Measurements from ENCODE around the gene SHROOM4.

Gene SHROOM4

DNA sequence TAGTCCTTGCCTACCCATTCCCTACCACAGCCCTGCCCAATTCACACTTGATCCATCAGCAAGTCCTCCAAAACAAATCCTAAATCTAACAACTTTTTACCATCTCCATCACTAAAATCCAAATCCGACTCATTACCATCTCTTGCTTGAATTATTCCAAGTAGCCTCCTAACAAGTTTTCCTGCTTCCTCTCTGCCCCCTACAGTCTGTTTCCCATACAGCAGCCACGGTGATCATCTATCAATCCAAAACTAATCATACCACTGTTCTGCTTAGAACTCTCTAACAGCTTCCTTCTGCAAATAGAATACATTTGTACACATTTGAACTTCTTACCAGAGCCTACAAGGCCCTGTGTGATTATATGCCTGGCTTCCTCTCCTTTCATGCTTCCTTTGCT, 133.0 kb downstream of the SHROOM4 start:
- TF ChIP-seq, protein P1, sequence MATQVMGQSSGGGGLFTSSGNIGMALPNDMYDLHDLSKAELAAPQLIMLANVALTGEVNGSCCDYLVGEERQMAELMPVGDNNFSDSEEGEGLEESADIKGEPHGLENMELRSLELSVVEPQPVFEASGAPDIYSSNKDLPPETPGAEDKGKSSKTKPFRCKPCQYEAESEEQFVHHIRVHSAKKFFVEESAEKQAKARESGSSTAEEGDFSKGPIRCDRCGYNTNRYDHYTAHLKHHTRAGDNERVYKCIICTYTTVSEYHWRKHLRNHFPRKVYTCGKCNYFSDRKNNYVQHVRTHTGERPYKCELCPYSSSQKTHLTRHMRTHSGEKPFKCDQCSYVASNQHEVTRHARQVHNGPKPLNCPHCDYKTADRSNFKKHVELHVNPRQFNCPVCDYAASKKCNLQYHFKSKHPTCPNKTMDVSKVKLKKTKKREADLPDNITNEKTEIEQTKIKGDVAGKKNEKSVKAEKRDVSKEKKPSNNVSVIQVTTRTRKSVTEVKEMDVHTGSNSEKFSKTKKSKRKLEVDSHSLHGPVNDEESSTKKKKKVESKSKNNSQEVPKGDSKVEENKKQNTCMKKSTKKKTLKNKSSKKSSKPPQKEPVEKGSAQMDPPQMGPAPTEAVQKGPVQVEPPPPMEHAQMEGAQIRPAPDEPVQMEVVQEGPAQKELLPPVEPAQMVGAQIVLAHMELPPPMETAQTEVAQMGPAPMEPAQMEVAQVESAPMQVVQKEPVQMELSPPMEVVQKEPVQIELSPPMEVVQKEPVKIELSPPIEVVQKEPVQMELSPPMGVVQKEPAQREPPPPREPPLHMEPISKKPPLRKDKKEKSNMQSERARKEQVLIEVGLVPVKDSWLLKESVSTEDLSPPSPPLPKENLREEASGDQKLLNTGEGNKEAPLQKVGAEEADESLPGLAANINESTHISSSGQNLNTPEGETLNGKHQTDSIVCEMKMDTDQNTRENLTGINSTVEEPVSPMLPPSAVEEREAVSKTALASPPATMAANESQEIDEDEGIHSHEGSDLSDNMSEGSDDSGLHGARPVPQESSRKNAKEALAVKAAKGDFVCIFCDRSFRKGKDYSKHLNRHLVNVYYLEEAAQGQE (IDR thresholded peaks at IDR 0.05; ENCODE audit: insufficient read depth in 1 of 2, low read depth in 2 of 2, low read length in 2 of 2), result no peak
- no peak for TF ChIP-seq FOXP2 (optimal IDR thresholded peaks at IDR 0.05; ENCODE audit: borderline replicate concordance, extremely low read depth, extremely low read length, insufficient read depth)
- no peak for TF ChIP-seq SIN3A (IDR thresholded peaks at IDR 0.05; ENCODE audit: borderline replicate concordance, insufficient read depth, low read length)
- TF ChIP-seq POLR2AphosphoS5 (IDR thresholded peaks at IDR 0.05; ENCODE audit: low read depth, low read length), result no peak
- no peak for TF ChIP-seq TAF1 (IDR thresholded peaks at IDR 0.05; ENCODE audit: borderline replicate concordance, insufficient read depth, low read length)

DNA sequence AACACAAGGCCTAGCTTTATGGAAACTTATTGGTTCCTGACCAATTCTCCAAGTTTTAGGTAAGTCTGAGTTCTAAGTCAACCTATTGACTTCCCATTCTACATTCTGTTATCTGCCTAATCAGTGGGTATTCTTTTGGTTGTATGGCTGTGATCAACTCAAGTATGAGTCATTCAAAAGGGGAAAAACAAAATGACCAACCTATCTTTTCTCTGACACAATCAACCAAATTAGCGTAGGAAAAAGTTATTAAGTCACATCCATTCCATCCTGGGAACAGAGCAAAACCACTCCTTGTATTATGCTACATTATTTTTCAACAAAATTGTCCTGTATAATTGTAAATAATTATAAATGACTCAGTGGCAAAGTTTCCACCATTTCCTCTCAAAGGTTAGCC, 136.2 kb downstream of the SHROOM4 start:
- no peak for TF ChIP-seq POLR2AphosphoS5 (IDR thresholded peaks at IDR 0.05; ENCODE audit: low read depth, low read length)
- TF ChIP-seq, protein P1 (IDR thresholded peaks at IDR 0.05; ENCODE audit: insufficient read depth in 1 of 2, low read depth in 2 of 2, low read length in 2 of 2), result no peak
- TF ChIP-seq TAF1 (IDR thresholded peaks at IDR 0.05; ENCODE audit: borderline replicate concordance, insufficient read depth, low read length), result no peak
- TF ChIP-seq SIN3A (IDR thresholded peaks at IDR 0.05; ENCODE audit: borderline replicate concordance, insufficient read depth, low read length), result no peak
- no peak for TF ChIP-seq FOXP2 (optimal IDR thresholded peaks at IDR 0.05; ENCODE audit: borderline replicate concordance, extremely low read depth, extremely low read length, insufficient read depth)

DNA sequence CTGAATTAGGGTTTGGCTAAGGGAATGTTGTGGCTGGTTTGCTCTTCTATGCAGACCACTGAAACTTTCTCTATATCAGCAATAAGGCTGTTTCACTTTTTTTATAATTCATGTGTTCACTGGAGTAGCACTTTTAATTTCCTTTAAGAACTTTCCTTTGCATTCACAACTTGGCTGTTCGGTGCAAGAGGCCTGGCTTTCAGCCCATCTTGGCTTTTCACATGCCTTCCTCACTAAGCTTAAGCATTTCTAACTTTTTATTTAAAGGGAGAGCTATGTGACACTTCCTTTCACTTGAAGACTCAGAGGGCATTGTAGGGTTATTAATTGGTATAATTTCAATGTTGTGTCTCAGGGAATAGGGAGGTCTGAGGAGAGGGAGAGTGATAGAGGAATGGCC, 142.3 kb downstream of the SHROOM4 start:
- TF ChIP-seq, protein P1 (IDR thresholded peaks at IDR 0.05; ENCODE audit: insufficient read depth in 1 of 2, low read depth in 2 of 2, low read length in 2 of 2), result no peak
- TF ChIP-seq FOXP2 (optimal IDR thresholded peaks at IDR 0.05; ENCODE audit: borderline replicate concordance, extremely low read depth, extremely low read length, insufficient read depth), result no peak
- TF ChIP-seq TAF1 (IDR thresholded peaks at IDR 0.05; ENCODE audit: borderline replicate concordance, insufficient read depth, low read length), result no peak
- TF ChIP-seq SIN3A (IDR thresholded peaks at IDR 0.05; ENCODE audit: borderline replicate concordance, insufficient read depth, low read length), result no peak
- no peak for TF ChIP-seq POLR2AphosphoS5 (IDR thresholded peaks at IDR 0.05; ENCODE audit: low read depth, low read length)

DNA sequence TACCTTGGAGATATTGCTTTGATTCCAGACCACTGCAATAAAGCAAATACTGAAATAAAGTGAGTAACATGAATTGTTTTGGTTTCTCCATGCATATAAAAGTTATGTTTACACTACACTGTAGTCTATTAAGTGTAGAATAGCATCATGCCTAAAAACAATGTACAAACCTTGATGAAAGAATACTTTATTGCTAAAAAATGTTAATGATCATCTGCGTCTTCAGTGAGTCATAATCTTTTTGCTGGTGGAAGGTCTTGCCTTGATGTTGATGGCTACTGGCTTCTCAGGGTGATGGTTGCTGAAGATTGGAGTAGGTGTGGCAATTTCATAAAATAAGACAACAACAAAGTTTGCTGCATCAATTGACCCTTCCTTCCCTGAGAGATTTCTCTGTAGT, 145.1 kb downstream of the SHROOM4 start:
- no peak for TF ChIP-seq TAF1 (IDR thresholded peaks at IDR 0.05; ENCODE audit: borderline replicate concordance, insufficient read depth, low read length)
- TF ChIP-seq FOXP2 (optimal IDR thresholded peaks at IDR 0.05; ENCODE audit: borderline replicate concordance, extremely low read depth, extremely low read length, insufficient read depth), result no peak
- TF ChIP-seq POLR2AphosphoS5 (IDR thresholded peaks at IDR 0.05; ENCODE audit: low read depth, low read length), result no peak
- no peak for TF ChIP-seq SIN3A (IDR thresholded peaks at IDR 0.05; ENCODE audit: borderline replicate concordance, insufficient read depth, low read length)

DNA sequence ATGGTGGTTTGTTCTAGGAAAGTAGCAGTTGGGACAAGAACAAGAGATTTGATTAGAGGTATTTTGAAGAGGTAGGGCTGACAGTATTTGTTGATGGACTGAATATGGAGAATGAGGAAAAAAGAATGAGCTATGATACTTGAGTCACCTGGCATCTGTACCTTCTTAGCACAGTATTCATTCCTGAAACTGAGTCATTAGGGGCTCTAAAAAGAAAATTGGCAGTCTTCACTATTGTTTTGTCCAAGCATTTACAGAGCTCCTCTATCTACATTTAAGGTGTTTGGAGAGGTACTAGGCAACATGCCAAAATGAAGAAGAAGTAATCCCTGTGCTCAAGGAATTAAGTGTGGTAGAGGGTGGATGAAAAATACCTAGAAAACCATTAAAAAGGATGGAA, 165.8 kb downstream of the SHROOM4 start:
- TF ChIP-seq FOXP2 (optimal IDR thresholded peaks at IDR 0.05; ENCODE audit: borderline replicate concordance, extremely low read depth, extremely low read length, insufficient read depth) (no peak), SIN3A (IDR thresholded peaks at IDR 0.05; ENCODE audit: borderline replicate concordance, insufficient read depth, low read length) (no peak), TAF1 (IDR thresholded peaks at IDR 0.05; ENCODE audit: borderline replicate concordance, insufficient read depth, low read length) (no peak), POLR2AphosphoS5 (IDR thresholded peaks at IDR 0.05; ENCODE audit: low read depth, low read length) (no peak)
- TF ChIP-seq, protein P1 (IDR thresholded peaks at IDR 0.05; ENCODE audit: insufficient read depth in 1 of 2, low read depth in 2 of 2, low read length in 2 of 2), result no peak
